ENCODE data around the gene LPP. TPM values are rescaled to one million over a fixed set of nuclear protein-coding genes. Genes with fewer than 3 reads are reported as not detected.

The LPP gene
- total RNA-seq, 1 donor, result 77.4 TPM

DNA sequence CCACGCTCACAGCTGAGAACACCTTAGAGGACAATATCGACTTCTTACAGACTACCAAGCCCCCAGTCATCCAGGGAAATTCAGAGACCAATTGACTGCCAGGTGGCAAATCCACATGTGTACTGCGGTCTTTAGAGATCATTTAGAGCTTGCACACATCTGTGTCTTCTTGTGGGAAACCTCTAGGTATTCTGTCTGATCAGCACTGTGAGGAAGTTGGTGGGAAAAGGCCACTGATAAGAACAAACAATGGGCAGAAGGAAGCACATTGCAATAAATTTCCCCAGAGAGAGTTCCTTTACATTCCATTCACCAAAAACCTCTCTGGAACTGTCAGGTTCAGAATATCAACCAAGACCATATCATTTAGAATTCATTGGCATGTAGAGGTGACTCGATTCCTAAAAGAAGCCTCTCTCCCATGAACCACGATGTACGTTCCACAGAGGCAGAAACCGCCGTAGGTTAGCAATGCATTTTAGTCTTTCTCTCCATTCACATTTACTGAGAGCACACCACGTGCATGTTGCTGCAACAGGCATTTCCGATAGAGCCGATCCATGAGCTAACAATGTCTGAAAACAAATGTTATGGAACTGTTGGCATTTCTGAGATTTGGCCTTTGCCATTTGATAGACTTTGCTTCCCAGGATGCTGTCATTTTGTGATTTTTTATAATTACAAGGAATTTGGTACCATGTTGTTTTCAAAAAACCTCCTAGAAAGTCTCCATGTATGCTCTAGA lies 730.5 kb downstream of the LPP start:
- TF ChIP-seq, protein P1, sequence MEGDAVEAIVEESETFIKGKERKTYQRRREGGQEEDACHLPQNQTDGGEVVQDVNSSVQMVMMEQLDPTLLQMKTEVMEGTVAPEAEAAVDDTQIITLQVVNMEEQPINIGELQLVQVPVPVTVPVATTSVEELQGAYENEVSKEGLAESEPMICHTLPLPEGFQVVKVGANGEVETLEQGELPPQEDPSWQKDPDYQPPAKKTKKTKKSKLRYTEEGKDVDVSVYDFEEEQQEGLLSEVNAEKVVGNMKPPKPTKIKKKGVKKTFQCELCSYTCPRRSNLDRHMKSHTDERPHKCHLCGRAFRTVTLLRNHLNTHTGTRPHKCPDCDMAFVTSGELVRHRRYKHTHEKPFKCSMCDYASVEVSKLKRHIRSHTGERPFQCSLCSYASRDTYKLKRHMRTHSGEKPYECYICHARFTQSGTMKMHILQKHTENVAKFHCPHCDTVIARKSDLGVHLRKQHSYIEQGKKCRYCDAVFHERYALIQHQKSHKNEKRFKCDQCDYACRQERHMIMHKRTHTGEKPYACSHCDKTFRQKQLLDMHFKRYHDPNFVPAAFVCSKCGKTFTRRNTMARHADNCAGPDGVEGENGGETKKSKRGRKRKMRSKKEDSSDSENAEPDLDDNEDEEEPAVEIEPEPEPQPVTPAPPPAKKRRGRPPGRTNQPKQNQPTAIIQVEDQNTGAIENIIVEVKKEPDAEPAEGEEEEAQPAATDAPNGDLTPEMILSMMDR (IDR thresholded peaks at IDR 0.05; ENCODE audit: extremely low read depth, low read depth, low read length), result no peak
- Histone ChIP-seq H3K9me3 (ENCODE audit: low read depth, low read length) (no peaks in the 10 kb centered on the region), H2AFZ (ENCODE audit: low read length) (no peak overlapping the region), H3K79me2 (ENCODE audit: insufficient read depth, low read length) (no peaks in the 10 kb centered on the region), H3K27me3 (ENCODE audit: insufficient read depth, low read length) (no peaks in the 10 kb centered on the region), H3K27ac (ENCODE audit: low read depth, low read length) (no peak overlapping the region), H4K20me1 (ENCODE audit: insufficient read depth, low read length) (no peaks in the 10 kb centered on the region), H3K4me3 (ENCODE audit: insufficient read depth, low read length) (no peak overlapping the region), H3K4me2 (ENCODE audit: insufficient read depth, low read length) (no peak overlapping the region), H3K36me3 (ENCODE audit: insufficient read depth, low read length) (no peaks in the 10 kb centered on the region), H3K4me1 (ENCODE audit: insufficient read depth, low read length) (peaks cover 19% of the 10 kb centered on the region)
- DNase-seq (ENCODE audit: insufficient read length, low spot score, missing footprints), result no peak

- no peaks in the 10 kb centered on the region for H3K27me3 ChIP-seq (ENCODE audit: insufficient read depth, low read length)
- H3K4me1 ChIP-seq (ENCODE audit: insufficient read depth, low read length), result peaks cover 11% of the 10 kb centered on the region
- no peak for DNase-seq (ENCODE audit: insufficient read length, low spot score, missing footprints)
- TF ChIP-seq, protein P1 (IDR thresholded peaks at IDR 0.05; ENCODE audit: extremely low read depth, low read depth, low read length), result no peak
- H4K20me1 ChIP-seq (ENCODE audit: insufficient read depth, low read length), result no peaks in the 10 kb centered on the region
- H3K4me2 ChIP-seq (ENCODE audit: insufficient read depth, low read length), result no peak overlapping the region
- H3K9me3 ChIP-seq (ENCODE audit: low read depth, low read length), result no peaks in the 10 kb centered on the region
- no peak overlapping the region for H3K4me3 ChIP-seq (ENCODE audit: insufficient read depth, low read length)
- no peak overlapping the region for H3K27ac ChIP-seq (ENCODE audit: low read depth, low read length)
- no peaks in the 10 kb centered on the region for H3K36me3 ChIP-seq (ENCODE audit: insufficient read depth, low read length)
- no peaks in the 10 kb centered on the region for H3K79me2 ChIP-seq (ENCODE audit: insufficient read depth, low read length)
- no peak overlapping the region for H2AFZ ChIP-seq (ENCODE audit: low read length)
Measured at GRCh38 chr3:188888321-188889053, 734.5 kb downstream of the LPP start.

DNA sequence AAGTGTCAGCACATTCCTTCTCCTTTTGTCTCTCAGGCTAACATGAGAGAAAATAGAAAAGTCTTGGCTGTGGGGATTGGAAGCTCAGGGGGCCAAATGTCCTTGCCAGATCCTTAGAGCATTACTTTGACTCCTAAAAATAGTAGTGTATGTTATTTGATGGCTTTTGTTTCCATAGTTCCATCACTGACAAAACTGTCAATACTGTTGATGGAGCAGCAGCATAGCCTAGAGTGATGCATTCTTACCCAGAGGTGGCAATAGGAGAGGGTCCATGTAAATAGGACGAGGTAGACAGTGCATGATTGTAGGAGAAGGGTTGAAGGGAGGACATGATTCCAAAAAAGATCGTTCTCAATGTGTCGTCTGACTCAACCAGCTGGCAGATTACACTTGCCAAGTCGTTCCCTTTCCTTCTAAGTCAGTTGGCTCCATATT lies 735.1 kb downstream of the LPP start:
- no peak overlapping the region for H2AFZ ChIP-seq (ENCODE audit: low read length)
- TF ChIP-seq, protein P1 (IDR thresholded peaks at IDR 0.05; ENCODE audit: extremely low read depth, low read depth, low read length), result no peak
- H3K9me3 ChIP-seq (ENCODE audit: low read depth, low read length), result no peaks in the 10 kb centered on the region
- H3K4me3 ChIP-seq (ENCODE audit: insufficient read depth, low read length), result no peak overlapping the region
- DNase-seq (ENCODE audit: insufficient read length, low spot score, missing footprints), result no peak
- no peaks in the 10 kb centered on the region for H3K36me3 ChIP-seq (ENCODE audit: insufficient read depth, low read length)
- H3K27ac ChIP-seq (ENCODE audit: low read depth, low read length), result no peak overlapping the region
- H3K27me3 ChIP-seq (ENCODE audit: insufficient read depth, low read length), result no peaks in the 10 kb centered on the region
- no peaks in the 10 kb centered on the region for H4K20me1 ChIP-seq (ENCODE audit: insufficient read depth, low read length)
- H3K4me2 ChIP-seq (ENCODE audit: insufficient read depth, low read length), result no peak overlapping the region
- peaks cover 11% of the 10 kb centered on the region for H3K4me1 ChIP-seq (ENCODE audit: insufficient read depth, low read length)
- H3K79me2 ChIP-seq (ENCODE audit: insufficient read depth, low read length), result no peaks in the 10 kb centered on the region
